Stimulated activated CD8-positive, alpha-beta memory T cell treated with anti-CD3 and anti-CD28 coated beads, Interleukin-7, amount 100 ng/mL, for 4 hours (primary cell): ENCODE measurements around the gene INPP5A.

Experiments
- DNase-seq, 2 donors: peaks; one replicate each; pipeline ENCODE4 v3.0.0-alpha.2; 2020; ENCODE audit warnings: low read depth in 2 of 2

Gene INPP5A

DNA sequence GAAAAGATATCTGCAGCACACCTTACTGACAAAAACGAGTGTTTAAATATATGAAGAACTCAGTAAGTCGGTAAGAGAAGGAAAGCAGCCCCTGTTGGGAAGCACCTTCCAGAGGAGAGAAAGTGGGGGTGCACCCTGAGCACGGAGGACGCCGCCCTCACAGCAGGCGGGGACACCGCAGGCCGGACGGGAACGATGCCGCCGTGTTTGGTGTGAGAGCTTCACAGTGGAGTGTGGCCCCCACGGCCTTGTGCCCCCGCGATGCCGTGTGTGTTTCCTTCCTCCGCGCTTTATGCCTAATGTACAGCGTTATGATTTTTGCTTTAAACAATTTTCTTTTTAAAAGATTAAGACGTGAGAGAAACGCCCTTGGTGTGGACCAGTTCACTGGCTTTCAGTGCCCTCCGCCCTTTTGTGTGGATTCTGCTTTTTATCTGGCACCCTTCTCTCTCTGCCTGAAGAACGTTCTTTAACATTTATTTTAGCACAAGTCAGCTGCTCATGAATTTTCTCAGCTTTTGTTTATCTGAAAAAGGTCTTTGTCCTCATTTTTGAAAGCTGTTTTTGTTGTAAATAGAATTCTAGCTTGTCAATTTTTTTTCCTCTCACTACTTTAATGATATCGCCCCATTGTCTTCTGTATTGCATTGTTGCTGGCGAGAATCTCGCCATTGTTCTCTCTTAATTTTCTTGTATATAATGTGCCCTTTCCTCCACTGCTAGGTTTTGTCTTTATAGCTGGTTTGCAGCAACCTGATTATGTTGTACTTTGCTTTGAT lies 110.7 kb downstream of the INPP5A start:
- DNase-seq, result no peak

DNA sequence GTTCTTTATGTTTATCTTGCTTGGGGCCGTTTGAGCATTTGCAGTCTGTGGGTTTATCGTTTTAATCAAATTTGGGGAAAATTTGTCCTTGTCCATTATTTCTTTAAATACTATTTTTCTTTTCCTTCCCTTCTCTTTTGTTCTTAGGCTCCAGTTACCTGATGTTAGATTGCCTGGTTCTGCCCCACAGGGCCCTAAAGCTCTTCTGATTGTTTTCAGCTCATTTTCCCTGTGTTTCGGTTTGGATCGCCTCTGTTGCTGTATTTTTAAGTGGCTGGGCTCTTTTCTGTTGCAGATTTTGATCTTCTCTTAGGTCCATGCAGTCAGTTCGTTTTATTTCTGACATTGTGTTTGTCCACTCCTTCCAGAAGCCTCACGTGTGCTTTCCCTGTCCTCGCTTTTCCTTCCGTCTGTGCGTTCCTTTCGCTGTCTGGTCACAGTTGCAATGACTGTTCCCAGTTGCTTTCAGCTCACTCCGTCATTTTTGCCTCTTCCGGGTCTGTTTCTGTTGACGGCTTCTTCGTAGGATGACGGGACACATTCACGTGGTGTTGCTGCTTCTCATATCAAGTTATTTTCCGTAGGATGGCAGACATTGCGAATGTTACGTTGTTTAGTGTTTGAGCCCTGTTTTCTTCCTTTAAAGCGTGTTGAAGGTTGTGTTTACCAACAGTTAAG lies 111.4 kb downstream of the INPP5A start:
- DNase-seq, result no peak

DNA sequence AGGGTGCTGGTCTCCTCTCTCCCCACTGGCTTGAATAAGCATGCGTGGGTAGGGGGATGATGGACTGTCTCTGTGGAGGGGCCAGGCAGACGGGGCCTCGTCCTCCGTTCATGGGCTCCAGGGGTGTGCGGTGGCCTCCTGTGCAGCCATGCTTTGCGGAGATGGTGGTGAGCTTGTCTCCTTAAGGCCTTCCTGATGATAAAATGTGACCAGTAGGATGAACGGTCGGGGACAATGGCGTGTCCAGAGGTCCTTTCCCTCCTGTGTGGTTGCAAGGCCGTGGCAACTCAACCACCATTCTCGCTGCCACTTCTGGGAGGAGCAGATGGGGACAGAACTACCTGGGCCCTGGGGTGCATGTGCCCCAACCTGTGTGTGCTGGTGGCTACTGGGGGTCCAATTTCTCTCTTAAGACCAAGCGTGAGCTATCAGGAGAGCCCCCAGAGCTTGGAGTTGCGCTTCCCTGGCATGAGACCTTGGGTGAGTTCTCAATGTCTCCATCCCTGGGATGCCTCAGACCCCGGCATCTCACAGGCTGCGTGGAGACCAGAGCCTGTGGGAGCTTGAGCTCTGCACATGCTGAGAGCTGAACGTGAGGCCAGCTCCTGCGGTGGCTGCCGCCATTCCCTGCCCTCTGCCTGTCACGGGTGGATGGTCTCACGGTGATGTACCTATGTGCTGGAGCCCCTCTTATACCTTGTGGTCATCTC lies 112.2 kb downstream of the INPP5A start:
- DNase-seq, result no peak

DNA sequence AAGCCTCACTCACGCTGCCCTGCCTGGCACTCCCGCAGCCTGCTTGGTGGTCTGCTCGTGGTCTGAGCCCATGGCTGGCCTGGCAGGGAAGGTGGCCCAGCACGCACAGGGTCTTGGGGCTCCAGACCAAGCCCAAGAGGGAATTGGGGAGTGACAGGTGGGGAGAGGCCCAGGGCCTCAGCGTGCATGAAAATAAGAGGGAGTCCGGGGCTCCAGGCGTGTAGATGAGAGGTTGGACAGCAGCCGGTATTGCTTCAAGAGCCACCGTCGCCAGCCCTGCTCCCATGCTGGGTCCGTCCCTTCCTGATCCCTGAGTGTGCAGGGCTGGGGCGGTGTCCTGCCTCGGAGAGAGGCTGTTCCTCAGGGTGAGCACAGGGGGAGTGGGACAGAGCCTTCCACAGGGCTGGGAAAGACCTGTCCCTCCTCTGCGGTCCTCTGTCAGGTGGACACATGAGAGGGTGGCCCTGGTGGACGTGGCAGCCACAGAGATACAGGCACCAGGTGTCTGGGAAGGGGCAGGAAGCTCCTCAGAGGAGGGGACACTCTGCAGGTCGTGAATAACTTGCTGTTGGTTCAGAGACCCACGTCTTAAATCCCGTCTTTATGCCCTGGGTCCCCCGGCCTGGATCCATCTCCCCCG lies 113.1 kb downstream of the INPP5A start:
- no peak for DNase-seq

DNA sequence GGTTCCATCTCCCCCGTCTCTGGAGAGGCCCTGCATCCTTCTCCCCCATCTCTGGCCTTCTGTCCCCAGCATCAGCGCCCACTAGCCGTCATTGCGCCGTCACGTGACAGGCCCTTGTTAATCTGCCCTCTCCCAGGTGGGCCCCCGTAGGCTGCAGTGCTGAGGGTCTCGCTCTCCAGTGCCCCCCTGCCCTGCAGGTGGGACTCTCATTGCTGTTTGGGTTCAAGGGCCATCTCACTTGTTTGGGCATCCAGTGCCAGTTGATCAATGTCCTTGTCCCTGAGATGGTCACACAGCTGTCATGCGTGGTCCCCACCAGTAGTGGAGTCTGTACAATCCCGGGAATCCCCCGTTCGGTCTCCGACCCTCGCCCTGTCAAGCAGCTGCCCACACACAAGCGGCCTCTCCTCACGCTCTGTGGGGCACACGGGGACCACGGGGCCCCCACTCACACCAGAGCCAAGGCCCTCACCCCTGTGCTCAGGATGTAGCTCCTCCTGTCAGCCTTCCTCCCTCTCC lies 114.0 kb downstream of the INPP5A start:
- no peak for DNase-seq

DNA sequence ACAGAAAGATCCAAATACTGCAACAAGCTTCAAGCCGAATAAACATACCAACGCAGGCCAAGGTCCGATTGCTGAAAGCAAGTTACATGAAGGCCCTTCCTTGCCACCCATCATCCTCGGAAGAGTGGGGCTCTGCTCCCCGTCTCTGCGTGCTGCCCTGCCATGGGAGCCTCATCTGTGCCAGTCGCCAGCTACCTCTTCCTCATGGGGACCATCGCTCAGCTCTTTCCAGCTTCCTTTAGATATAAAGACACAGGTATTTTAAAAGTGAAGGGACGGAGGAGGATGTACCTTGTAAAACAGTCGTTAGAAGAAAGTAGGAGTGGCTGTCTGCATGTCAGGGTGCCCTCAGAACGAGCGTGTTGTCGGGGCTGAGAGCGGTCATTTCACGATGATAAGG lies 114.9 kb downstream of the INPP5A start:
- no peak for DNase-seq

DNA sequence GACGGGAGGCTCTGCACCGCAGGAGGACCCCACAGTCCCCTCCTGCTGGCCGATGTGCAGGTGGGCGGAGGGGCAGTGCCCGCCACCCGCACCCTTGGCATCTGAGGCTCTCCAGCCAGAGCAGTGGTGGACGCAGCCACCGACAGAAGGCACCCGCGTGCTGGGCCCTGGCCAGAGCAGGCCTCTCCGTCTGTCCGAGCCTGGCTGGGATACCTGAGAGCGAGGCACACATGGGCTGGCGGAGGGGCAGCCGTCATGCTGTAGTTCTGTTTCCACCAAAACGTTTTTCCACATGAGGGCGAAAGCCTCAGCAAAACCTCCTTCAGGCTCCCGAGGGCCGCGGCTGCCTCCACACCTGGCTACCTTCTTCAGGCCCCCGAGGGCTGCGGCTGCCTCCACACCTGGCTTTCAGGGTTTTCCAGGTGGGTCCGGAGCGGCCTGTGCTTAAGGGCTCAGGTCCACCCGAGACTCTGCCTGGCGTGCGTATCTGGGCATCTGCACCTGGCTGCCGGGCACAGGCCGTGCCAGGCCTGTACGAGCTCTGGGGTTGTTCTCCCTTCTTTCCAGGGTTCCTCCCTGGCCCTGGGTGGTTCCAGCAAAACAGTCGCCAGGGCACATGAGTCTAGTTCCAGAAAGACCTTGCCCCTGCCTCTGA lies 115.5 kb downstream of the INPP5A start:
- no peak for DNase-seq

DNA sequence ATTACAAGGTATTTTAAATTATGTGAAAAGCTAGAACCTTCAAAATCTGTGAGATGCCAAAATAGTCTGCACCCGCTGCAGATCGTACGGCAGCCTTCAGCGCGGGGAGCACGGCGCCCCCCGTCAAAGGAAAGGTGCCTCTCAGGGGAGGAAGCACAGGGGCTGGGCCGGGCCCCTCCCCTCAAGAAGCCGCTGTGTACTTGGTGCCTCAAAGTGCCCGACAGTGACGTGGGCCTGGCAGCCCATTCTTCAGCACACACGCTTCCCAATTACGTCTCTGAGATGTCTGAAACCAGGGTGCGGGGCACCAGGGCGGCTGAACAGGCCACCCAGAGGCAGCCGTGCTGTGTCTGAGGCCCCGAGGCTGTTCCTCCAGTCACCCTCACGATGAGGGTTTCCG lies 116.1 kb downstream of the INPP5A start:
- no peak for DNase-seq

DNA sequence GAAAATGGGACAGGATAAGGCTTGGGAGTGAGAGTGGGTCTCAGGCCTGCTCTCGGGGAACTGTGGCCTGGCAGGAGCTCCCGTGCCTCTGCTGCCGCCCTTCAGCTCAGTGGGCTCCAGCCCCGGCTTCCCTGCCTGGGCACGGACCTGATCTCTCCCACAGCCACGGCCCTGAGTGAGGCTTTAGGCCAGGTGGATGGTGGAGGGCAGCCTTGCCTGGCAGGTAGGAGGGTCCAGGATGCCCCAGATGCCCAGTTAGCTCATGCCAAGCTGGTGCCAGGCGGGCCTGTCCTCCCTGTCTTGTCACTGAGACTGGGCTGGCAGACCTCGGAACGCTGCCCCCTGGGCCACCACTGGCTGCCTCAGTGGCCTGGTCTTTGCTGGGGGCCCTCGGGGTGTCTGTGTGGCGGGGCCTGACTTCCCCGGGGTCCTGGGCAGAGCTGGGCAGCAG lies 116.6 kb downstream of the INPP5A start:
- DNase-seq, result no peak

DNA sequence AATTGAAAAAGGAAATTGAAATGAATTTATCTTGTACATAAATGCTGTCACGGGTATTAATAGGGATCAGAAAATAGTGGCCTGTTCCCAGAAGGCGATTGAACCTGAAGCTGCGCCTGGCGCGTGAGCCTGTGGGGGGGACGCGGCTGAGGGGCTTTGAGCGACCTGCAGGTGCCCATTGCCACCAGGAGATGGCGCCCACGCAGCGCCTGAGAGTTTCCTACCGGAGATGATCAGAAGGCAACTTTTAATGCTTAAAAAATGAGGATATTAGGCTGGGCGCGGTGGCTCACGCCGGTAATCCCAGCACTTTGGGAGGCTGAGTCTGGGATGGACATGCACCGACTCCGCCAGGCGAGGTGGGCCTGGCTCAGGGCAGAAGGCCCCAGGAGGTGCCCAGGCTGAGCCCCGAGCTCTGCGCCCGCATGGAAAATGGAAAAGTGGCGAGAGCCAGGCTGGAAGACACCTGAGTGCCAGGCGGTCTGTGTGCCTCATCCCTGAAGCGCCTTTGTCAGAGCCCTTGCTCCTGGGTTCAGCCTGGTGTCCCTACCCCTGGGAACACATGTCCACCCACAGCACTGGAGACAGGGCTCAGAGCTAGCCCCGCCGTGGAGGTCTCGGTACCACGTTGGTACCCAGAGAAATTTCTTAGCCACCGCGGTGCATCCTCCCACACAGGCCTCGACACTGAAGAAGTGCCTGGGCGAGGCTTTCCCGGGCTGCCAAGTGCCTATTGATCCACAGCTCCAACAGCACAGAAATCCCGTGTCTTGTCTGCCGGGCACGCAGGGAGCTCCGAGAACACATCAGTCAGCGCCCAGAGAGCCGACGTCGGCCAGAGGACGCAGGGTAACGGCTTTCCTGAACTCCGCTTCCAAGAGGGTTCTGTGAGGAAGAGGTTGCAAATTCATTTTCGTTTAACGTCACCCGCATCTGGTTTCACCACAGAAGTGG lies 117.4 kb downstream of the INPP5A start:
- peak in 1 of 2 donors; percentile 20 for DNase-seq

DNA sequence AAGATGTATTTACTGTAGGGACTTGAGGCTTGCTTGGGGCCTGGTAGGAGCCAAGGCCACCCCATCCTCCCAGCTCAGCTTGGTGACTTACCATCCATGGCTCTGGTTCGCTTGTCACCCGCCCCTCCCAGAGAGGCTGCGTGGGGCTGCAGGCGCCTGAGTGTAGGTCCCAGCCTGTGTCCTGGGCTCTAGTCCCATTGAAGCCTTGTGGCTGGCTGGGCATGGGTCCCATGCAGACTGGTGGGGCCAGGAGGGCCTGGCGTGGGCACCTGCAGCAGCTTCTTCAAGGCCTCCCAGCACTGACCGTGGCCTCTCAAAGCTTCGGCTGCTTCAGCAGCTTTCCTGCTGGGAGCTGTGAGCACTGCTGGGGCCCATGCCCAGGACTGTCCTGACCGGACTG lies 118.1 kb downstream of the INPP5A start:
- no peak for DNase-seq

DNA sequence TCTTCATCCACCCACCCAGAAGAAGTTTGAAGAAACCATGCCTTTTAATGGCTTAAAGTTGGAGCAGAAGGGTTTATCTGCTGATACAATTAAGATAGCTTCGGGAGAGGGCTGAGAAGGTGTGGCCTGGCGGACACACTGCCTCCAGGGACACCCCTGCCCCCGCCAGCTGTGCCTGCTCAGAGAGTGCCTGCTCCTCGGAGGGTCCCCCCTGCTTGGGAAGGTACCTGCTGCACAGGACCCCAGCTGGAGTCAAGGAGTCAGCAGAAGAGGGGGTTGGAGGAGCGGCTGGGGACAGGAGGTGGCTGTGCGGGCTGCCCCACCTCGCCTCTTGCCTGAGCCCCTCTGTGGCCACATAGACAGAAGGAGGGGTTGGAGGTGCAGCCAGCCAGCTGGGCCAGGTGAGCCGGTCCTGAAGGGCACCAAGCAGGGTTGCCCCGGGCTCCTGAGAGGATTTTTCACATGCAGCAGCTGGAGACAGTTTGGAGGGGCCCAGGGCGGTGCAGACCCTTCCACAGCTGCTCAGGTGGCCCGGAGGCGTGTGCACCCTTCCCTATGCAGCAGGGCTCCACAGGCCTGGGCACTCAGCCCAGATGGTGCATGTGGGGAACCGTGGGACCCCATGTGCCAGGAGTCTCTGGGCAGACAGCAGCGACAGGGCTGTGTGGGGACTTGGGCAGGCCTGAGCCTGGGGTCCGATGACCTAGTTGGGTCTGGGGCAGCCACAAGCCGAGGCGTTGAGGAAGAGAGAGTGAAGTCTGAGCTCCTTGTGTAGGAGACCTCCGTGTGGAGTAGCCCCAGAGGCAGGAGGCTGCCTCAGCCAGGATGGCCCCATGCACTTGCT lies 118.9 kb downstream of the INPP5A start:
- no peak for DNase-seq

DNA sequence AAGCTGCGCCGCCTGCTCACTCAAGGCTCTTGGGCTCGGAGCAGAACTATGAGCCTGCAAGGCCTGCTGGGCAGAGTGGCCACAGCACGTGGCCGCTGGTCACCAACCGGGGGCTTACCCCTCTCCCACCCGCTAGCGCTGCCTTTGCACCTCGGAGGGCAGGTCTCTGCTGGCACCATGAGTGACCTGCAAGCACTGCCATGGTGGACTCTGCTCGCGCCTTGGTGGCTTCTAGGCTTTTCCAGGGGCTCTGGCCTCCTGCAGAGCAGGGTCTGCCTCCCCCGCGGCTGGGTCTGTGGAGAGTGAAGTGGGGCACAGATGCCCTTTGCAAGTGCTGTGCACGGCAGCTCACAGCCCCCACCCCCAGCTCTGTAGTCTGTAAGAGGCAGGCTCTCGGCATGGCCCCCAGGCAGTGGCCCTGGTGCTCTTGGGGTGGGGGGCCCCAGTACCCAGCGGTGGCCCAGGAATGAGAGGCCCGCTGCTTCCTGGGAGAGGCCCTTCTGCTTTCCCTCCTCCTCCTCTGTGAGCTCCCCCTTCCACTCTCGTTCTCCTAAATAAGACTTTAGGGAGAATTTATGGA lies 119.6 kb downstream of the INPP5A start:
- no peak for DNase-seq

DNA sequence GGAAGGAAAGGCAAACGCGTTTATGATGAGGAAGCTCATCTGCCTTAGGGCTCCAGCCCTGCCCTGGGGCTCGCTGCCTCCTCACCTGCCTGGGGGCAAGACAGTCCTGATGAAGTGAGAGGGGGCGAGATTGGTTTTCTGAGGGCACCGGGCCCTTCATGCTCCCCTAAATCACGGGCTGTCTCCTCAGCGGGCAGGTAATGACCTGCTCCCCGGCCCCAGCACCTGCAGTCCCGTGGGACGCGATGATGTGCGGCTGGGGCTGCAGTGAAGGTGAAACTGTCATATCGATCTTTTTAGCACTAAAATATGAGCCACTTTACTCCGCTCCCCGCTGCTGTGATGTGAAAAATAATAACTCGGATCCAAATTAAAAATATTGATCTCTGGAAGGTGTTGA lies 120.2 kb downstream of the INPP5A start:
- DNase-seq, result no peak

DNA sequence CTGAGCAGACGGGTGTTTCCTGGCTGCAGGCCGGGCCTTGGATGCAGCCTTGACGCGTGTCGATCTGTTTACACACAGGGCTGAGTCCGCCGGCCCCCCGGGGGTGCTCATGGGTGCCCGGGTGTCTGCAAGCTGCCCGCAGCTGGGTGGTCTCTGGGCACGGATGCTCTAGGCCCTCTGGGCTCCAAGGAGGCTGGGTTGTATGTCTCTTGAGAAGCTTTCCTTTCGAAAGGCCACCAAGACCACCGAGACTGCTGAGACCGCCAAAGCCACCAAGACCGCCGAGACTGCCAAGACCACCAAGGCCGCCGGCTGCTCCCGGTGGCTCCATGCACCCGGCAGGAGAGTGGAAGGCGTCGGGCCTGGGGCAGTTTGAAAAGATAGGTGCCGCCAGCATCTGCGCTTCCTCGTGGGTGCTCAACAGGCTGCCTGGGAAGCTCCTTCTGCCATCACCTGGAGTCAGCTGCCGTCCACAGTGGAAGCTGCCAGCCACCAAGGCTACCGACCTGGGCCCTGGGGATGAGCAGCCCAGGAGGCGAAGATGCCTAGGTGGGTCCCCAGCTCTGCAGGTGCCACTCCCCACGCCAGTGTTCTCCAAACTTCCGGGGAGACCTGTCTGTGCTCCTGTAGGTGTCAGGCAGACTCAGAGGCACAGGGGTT lies 121.1 kb downstream of the INPP5A start:
- no peak for DNase-seq

DNA sequence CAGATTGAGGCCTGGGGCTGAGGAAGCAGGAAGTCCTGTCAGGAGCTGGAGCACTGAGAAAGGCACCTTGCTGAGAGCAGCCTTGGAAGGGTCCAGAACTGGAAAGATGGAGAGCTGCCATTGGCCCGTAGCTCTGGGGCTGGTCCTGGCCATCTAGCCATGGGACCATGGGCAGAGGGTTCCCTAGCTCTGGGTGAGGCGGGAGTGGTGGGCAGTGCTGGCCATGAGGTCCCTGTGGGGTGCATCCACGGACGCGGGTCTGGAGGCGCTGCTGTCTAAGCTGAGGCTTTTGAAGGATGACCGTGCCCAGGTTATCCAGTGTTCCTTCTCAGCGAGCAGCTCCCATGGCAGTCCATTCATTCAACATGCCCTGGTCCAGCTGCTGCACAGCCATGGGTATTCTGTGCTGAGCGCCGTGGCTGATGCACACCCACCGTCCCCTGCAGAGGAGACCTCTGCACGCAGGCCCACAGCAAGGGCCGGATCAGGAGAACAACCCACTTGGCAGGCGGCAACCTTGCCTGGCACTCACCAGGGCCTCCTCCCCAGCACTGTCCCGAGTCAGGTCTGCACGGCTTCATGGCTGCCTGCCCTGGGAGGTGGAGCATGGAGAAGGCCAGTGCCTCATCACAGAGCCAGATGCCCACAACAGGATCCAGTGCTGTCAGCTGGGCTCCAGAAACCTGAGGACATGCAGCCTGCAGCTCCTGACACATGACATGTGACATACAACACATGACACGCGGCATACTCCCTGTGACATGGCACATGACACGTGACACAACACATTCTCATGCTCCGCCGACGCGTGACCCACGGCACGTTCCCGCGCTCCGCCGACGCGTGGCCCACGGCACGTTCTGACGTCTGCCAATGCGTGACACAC lies 121.9 kb downstream of the INPP5A start:
- DNase-seq, result no peak

DNA sequence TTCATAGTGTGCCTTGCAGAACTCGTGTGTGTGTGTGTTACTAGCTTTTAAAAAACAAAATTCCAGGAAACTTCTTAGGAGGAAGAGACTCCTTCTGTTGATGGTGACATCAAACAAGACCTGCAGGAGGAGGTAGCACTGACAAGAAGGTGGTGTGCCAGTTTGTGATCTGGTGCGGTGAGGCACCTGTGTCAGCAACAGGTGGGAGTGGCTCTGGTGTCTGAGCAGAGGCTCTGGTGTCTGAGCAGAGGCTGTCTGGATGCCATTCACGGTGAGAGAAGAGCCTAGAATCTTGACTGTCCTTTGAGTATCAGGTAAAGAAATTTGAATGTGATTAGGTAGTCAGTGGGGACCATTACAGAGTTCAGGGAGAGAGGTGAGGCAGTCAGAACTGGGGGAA lies 122.8 kb downstream of the INPP5A start:
- no peak for DNase-seq
